HL-60 (cell line): Measurements from ENCODE around the gene PLBD2.

Experiments used
- CTCF ChIP-seq: IDR thresholded peaks from one replicate; pipeline ENCODE4 v1.5.1; 2011; ENCODE audit warnings: low read length, control low read depth, inconsistent platforms; ENCODE audit not compliant: insufficient read depth
- GABPA ChIP-seq: IDR thresholded peaks from 2 replicates; pipeline ENCODE4 v1.6.1; 2012; ENCODE audit warnings: low read depth
- POLR2AphosphoS5 ChIP-seq: IDR thresholded peaks from 2 replicates; pipeline ENCODE4 v1.6.1; 2012; ENCODE audit warnings: low read depth
- REST ChIP-seq: IDR thresholded peaks from 2 replicates; pipeline ENCODE4 v1.6.1; 2012; ENCODE audit warnings: low read depth; ENCODE audit not compliant: insufficient replicate concordance
- SPI1 ChIP-seq: IDR thresholded peaks from 2 replicates; pipeline ENCODE4 v1.6.1; 2012; ENCODE audit warnings: low read depth, mild to moderate bottlenecking, borderline replicate concordance

GRCh38 chr12:113368331-113368730 is 9.9 kb downstream of the PLBD2 start:
- TF ChIP-seq CTCF: no peak
- TF ChIP-seq REST: no peak
- TF ChIP-seq POLR2AphosphoS5: no peak
- no peak for TF ChIP-seq GABPA
- TF ChIP-seq SPI1: no peak
